ENCODE results near the gene KIF6. TPM values are rescaled to one million over a fixed set of nuclear protein-coding genes. Genes with fewer than 3 reads are reported as not detected.

KIF6 gene
- total RNA-seq, 4 donors from 2014 or later: not detected

GRCh38 chr6:39449022-39449421 is 276.2 kb downstream of the KIF6 start:
- Histone ChIP-seq H3K27ac (no peak overlapping the region), H3K4me1 (no peaks in the 10 kb centered on the region), H3K9me3 (no peaks in the 10 kb centered on the region), H3K4me3 (no peak overlapping the region), H3K27me3 (no peaks in the 10 kb centered on the region), H3K36me3 (no peaks in the 10 kb centered on the region)
- intact Hi-C loops (cut with DNase I; ENCODE audit: low total_unique reads): no loop called here
- ATAC-seq (no peak), DNase-seq (no peak)
- TF ChIP-seq CTCF (IDR thresholded peaks at IDR 0.05 in 4 of 5, conservative IDR thresholded peaks at IDR 0.05 in 1 of 5) (no peak), POLR2A (IDR thresholded peaks at IDR 0.05) (no peak)
- in situ Hi-C loops (cut with MboI; ENCODE audit: low sequenced_read_pairs in 4 of 4): no loop called here

GRCh38 chr6:39446909-39447308 is 278.3 kb downstream of the KIF6 start:
- no peak for ATAC-seq
- Histone ChIP-seq H3K36me3 (no peaks in the 10 kb centered on the region), H3K9me3 (no peaks in the 10 kb centered on the region), H3K4me1 (no peaks in the 10 kb centered on the region), H3K27me3 (no peaks in the 10 kb centered on the region), H3K4me3 (no peak overlapping the region), H3K27ac (no peak overlapping the region)
- intact Hi-C loops (cut with DNase I; ENCODE audit: low total_unique reads) (no loop called here), in situ Hi-C loops (cut with MboI; ENCODE audit: low sequenced_read_pairs in 4 of 4) (no loop called here)
- no peak for TF ChIP-seq CTCF (IDR thresholded peaks at IDR 0.05 in 4 of 5, conservative IDR thresholded peaks at IDR 0.05 in 1 of 5)
- TF ChIP-seq POLR2A (IDR thresholded peaks at IDR 0.05): no peak
- no peak for DNase-seq

- Histone ChIP-seq H3K36me3 (no peaks in the 10 kb centered on the region), H3K9me3 (no peaks in the 10 kb centered on the region), H3K4me3 (no peak overlapping the region), H3K27me3 (no peaks in the 10 kb centered on the region), H3K27ac (no peak overlapping the region), H3K4me1 (no peaks in the 10 kb centered on the region)
- DNase-seq: no peak
- in situ Hi-C loops (cut with MboI; ENCODE audit: low sequenced_read_pairs in 4 of 4) (no loop called here), intact Hi-C loops (cut with DNase I; ENCODE audit: low total_unique reads) (no loop called here)
- no peak for ATAC-seq
- TF ChIP-seq CTCF (IDR thresholded peaks at IDR 0.05 in 4 of 5, conservative IDR thresholded peaks at IDR 0.05 in 1 of 5): no peak
- no peak for TF ChIP-seq POLR2A (IDR thresholded peaks at IDR 0.05)
Measured at GRCh38 chr6:39445667-39446066, 279.5 kb downstream of the KIF6 start.

GRCh38 chr6:39444479-39445019 is 280.7 kb downstream of the KIF6 start:
- no peak for ATAC-seq
- no peak for DNase-seq

More at GRCh38 chr6:39444479-39445019, 280.7 kb downstream of the KIF6 start:
- H3K4me1 ChIP-seq: no peaks in the 10 kb centered on the region
- TF ChIP-seq CTCF (IDR thresholded peaks at IDR 0.05 in 4 of 5, conservative IDR thresholded peaks at IDR 0.05 in 1 of 5) (no peak), POLR2A (IDR thresholded peaks at IDR 0.05) (no peak)
- H3K36me3 ChIP-seq: no peaks in the 10 kb centered on the region
- no peaks in the 10 kb centered on the region for H3K9me3 ChIP-seq
- H3K4me3 ChIP-seq: no peak overlapping the region
- intact Hi-C loops (cut with DNase I; ENCODE audit: low total_unique reads): no loop called here
- H3K27ac ChIP-seq: no peak overlapping the region
- in situ Hi-C loops (cut with MboI; ENCODE audit: low sequenced_read_pairs in 4 of 4): no loop called here
- H3K27me3 ChIP-seq: no peaks in the 10 kb centered on the region

Measured in gastrocnemius medialis (tissue), 4 donors.